ENCODE data around the gene SRCIN1. TPM values are rescaled to one million over a fixed set of nuclear protein-coding genes. Genes with fewer than 3 reads are reported as not detected.

Gene SRCIN1
- total RNA-seq, 1 donor from 2014 or later: 0.25 TPM

GRCh38 chr17:38616361-38616760, 10.6 kb upstream of the SRCIN1 start:
- no peak for DNase-seq (ENCODE audit: low read depth)

GRCh38 chr17:38613981-38614779, 8.4 kb upstream of the SRCIN1 start:
- DNase-seq (ENCODE audit: low read depth): no peak

GRCh38 chr17:38613525-38613980, 7.8 kb upstream of the SRCIN1 start:
- no peak for DNase-seq (ENCODE audit: low read depth)

GRCh38 chr17:38611872-38612376, 6.2 kb upstream of the SRCIN1 start:
- no peak for DNase-seq (ENCODE audit: low read depth)

GRCh38 chr17:38611070-38611786, 5.5 kb upstream of the SRCIN1 start:
- no peak for DNase-seq (ENCODE audit: low read depth)

- DNase-seq (ENCODE audit: low read depth): no peak
These were observed 3.7 kb upstream of the SRCIN1 start for GRCh38 chr17:38609280-38610031.

- no peak for DNase-seq (ENCODE audit: low read depth)
These were observed 2.9 kb upstream of the SRCIN1 start for GRCh38 chr17:38608648-38609047.

- DNase-seq (ENCODE audit: low read depth): no peak
These were observed 1.2 kb upstream of the SRCIN1 start for GRCh38 chr17:38606646-38607611.

- DNase-seq (ENCODE audit: low read depth): no peak
These were observed 326 bp downstream of the SRCIN1 start for GRCh38 chr17:38605411-38605840.

- no peak for DNase-seq (ENCODE audit: low read depth)
These were observed 1.0 kb downstream of the SRCIN1 start for GRCh38 chr17:38604479-38605403.

GRCh38 chr17:38603786-38604478, 1.8 kb downstream of the SRCIN1 start:
- no peak for DNase-seq (ENCODE audit: low read depth)

GRCh38 chr17:38602956-38603785, 2.6 kb downstream of the SRCIN1 start:
- DNase-seq (ENCODE audit: low read depth): no peak

GRCh38 chr17:38602453-38602852, 3.3 kb downstream of the SRCIN1 start:
- DNase-seq (ENCODE audit: low read depth): no peak

- DNase-seq (ENCODE audit: low read depth): no peak
These were observed 4.0 kb downstream of the SRCIN1 start for GRCh38 chr17:38601539-38602351.

- no peak for DNase-seq (ENCODE audit: low read depth)
These were observed 4.8 kb downstream of the SRCIN1 start for GRCh38 chr17:38600906-38601305.

- DNase-seq (ENCODE audit: low read depth): no peak
These were observed 5.3 kb downstream of the SRCIN1 start for GRCh38 chr17:38600416-38600815.

- no peak for DNase-seq (ENCODE audit: low read depth)
These were observed 6.3 kb downstream of the SRCIN1 start for GRCh38 chr17:38599398-38599856.
